Epithelial cell of esophagus (primary cell): ENCODE results near the gene TPCN2.
"Not testable (repeated sequence)": the region's sequence is repeated elsewhere in the genome, so short reads cannot be mapped to it uniquely, and the experiment has no call there.

Source experiments
- DNase-seq: peaks from one replicate; pipeline ENCODE4 v3.0.0; 2010; ENCODE audit warnings: low read depth
- H3K4me3 ChIP-seq: 2 replicates; pipeline ENCODE4 v1.5.1; 2011; ENCODE audit warnings: mild to moderate bottlenecking, low read length, control low read depth
- TF ChIP-seq, protein P1 (sequence below): IDR thresholded peaks from 2 replicates; pipeline ENCODE4 v1.5.1; 2011; ENCODE audit warnings: low read depth, mild to moderate bottlenecking, low read length, control low read depth, inconsistent platforms; ENCODE audit not compliant: insufficient read depth; ENCODE audit errors: missing control alignments

TPCN2 gene

GRCh38 chr11:69133251-69133650, 84.5 kb downstream of the TPCN2 start:
- no peak for DNase-seq
- TF ChIP-seq, protein P1, sequence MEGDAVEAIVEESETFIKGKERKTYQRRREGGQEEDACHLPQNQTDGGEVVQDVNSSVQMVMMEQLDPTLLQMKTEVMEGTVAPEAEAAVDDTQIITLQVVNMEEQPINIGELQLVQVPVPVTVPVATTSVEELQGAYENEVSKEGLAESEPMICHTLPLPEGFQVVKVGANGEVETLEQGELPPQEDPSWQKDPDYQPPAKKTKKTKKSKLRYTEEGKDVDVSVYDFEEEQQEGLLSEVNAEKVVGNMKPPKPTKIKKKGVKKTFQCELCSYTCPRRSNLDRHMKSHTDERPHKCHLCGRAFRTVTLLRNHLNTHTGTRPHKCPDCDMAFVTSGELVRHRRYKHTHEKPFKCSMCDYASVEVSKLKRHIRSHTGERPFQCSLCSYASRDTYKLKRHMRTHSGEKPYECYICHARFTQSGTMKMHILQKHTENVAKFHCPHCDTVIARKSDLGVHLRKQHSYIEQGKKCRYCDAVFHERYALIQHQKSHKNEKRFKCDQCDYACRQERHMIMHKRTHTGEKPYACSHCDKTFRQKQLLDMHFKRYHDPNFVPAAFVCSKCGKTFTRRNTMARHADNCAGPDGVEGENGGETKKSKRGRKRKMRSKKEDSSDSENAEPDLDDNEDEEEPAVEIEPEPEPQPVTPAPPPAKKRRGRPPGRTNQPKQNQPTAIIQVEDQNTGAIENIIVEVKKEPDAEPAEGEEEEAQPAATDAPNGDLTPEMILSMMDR, result no peak
- H3K4me3 ChIP-seq, result no peak overlapping the region

DNA sequence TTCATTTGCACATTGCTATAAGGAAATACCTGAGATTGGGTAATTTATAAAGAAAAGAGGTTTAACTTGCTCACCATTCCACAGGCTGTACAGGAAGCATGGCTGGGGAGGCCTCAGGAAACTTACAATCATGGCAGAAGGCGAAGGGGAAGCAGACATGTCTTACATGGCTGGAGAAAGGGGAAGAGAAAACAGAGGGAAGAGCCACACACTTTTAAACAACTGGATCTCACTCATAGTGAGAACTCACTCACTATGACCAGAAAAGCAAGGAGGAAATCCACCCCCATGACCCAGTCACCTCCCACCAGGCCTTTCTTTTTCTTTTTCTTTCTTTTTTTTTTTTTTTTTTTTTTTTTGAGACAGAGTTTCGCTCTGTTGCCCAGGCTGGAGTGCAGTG, 85.5 kb downstream of the TPCN2 start:
- not testable (repeated sequence) for H3K4me3 ChIP-seq, DNase-seq

DNA sequence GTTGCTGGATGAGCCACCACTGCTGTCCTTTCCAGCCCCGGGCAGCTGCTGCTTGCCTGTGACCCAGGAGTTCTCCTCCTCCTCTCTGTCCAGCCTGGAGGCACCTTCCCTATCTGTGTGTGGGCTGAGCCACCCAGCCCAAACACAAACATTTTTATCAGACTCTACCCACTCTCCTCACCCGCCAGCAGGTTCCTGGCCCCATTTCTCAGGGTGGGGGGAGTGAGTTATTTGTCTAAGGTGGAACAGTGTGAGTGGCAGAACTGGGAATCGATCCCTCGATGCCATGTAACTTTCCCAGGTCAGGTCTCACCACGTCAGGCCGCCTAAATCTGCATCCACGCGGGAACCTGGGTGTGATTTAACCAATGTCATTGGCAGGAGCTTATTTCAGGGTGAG, 86.2 kb downstream of the TPCN2 start:
- no peak overlapping the region for H3K4me3 ChIP-seq
- DNase-seq, result no peak
- TF ChIP-seq, protein P1, result no peak

DNA sequence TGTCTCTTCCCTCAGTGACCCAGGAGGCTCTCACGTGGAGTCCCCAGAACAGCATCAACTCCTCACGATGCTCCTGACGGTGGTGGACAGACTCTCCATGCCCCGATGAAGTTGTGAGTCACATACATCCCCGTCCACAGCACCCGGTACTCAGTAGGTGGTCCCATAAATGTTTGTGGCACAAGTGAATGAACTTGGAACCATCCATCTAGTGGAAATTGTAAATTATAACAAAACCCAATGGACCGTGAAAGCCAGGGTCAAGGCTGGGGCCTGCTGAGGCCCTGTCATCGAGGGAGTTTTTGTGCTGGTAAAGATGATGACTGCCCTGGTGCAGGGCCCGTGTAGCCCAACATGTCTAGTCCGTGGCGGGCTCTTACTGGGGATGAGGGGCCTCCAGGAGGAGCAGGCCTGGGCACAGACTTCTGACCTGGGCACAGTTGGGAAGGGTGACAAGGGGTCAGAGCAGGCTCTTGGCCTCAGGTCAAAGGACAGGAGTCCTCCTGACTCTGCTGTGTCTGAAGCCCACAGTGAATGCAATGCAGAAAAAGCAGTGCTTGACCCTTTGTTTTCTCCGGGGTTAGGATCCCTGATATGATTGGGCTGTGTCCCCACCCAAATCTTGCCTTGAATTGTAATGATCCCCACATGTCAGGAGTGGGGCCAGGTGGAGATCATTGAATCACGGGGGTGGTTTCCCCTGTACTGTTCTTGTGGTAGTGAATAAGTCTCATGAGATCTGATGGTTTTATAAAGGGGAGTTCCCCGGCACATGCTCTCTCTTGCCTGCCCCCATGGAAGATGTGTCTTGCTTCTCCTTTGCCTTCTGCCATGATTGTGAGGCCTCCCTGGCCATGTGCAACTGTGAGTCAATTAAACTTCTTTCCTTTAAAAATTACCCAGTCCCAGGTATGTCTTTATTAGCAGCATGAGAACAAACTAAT, 87.0 kb downstream of the TPCN2 start:
- TF ChIP-seq, protein P1, result no peak
- no peak for DNase-seq
- no peak overlapping the region for H3K4me3 ChIP-seq

- TF ChIP-seq, protein P1, result no peak
- H3K4me3 ChIP-seq, result no peak overlapping the region
- DNase-seq, result no peak
Measured at GRCh38 chr11:69136471-69136870, 87.7 kb downstream of the TPCN2 start.

DNA sequence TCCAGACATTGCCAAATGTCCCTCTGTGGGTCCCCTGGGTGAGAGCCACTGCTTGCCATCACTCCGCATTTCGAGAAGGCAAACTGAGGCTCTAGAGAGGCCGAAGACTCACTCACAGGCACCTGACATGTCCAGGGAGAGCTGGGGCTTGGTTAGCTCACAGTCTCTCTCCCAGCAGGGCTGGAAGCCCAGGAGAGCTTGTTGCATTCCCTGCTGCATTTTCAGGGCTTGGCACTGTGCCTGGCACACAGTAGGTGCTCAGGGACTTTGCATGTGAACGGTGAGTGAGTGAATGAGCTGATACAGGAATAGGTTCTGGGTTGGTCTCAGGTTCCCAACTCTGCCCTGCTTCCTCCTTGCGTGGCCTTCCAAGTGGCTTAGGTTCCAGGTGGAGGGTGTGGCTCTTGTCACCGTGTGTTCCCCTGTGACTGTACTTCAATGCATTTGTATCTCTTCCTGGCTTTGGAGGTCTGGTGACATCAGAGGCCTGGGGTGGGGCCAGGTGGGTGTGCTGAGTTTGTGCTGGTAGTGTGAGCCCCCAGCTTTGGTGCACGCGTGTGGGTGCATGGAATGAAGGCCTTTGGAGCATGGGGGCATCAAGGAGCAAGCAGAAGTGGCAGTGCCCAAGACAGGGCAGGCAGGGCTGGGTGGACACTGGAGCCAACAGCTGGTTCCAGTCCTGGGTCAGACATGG, 88.6 kb downstream of the TPCN2 start:
- TF ChIP-seq, protein P1, result no peak
- no peak for DNase-seq
- no peak overlapping the region for H3K4me3 ChIP-seq

- no peak overlapping the region for H3K4me3 ChIP-seq
- peak; percentile 35 for DNase-seq
- TF ChIP-seq, protein P1, result no peak
Measured at GRCh38 chr11:69138265-69138664, 89.5 kb downstream of the TPCN2 start.

GRCh38 chr11:69140161-69140560, 91.4 kb downstream of the TPCN2 start:
- not testable (repeated sequence) for DNase-seq, H3K4me3 ChIP-seq
